Caki2 (cell line): Measurements from ENCODE around the gene ADRA2A. TPM values are rescaled to one million over a fixed set of nuclear protein-coding genes. Genes with fewer than 3 reads are reported as not detected.

Experiments used
- DNase-seq: peaks from one replicate; pipeline ENCODE4 v3.0.0-alpha.2; 2015; ENCODE audit warnings: low read depth
- in situ Hi-C: cut with HindIII; loops from 2 replicates; pipeline ENCODE4 v1.10.0; 2016; ENCODE audit warnings: low sequenced_read_pairs, low pct_unique_long_range_greater_than_20kb, mixed read lengths
- total RNA-seq: library from RNA; depleted of rRNA; stranded (reverse); fragments of >200 nt; shearing (Covaris generic); gene quantifications from 2 replicates; pipeline ENCODE4 v1.2.3, GENCODE V29; 2014; ENCODE audit warnings: low replicate concordance

Gene ADRA2A
- total RNA-seq, 1 experiment from 2014 or later: not detected

GRCh38 chr10:111081595-111081994 lies 4.8 kb downstream of the ADRA2A start:
- no peak for DNase-seq
- in situ Hi-C loops: no loop called here

- in situ Hi-C loops: no loop called here
- no peak for DNase-seq
Observed at GRCh38 chr10:111082102-111082975, 5.5 kb downstream of the ADRA2A start.

- in situ Hi-C loops: no loop called here
- DNase-seq: no peak
Observed at GRCh38 chr10:111083222-111084095, 6.6 kb downstream of the ADRA2A start.

GRCh38 chr10:111084366-111085255 lies 7.8 kb downstream of the ADRA2A start:
- in situ Hi-C loops: no loop called here
- no peak for DNase-seq

- DNase-seq: no peak
- in situ Hi-C loops: no loop called here
Observed at GRCh38 chr10:111085690-111086353, 9.0 kb downstream of the ADRA2A start.

GRCh38 chr10:111086574-111086973 lies 9.7 kb downstream of the ADRA2A start:
- in situ Hi-C loops: no loop called here

GRCh38 chr10:111087331-111087756 lies 10.5 kb downstream of the ADRA2A start:
- no peak for DNase-seq
- in situ Hi-C loops: no loop called here

More at GRCh38 chr10:111086574-111086973, 9.7 kb downstream of the ADRA2A start:
- DNase-seq: no peak

GRCh38 chr10:111087968-111088505 lies 11.2 kb downstream of the ADRA2A start:
- DNase-seq: no peak
- in situ Hi-C loops: no loop called here

- in situ Hi-C loops: no loop called here
- no peak for DNase-seq
Observed at GRCh38 chr10:111089293-111089692, 12.5 kb downstream of the ADRA2A start.

GRCh38 chr10:111091833-111092232 lies 15.0 kb downstream of the ADRA2A start:
- in situ Hi-C loops: no loop called here
- no peak for DNase-seq

GRCh38 chr10:111093741-111094380 lies 17.0 kb downstream of the ADRA2A start:
- no peak for DNase-seq
- in situ Hi-C loops: no loop called here

GRCh38 chr10:111098679-111099437 lies 22.0 kb downstream of the ADRA2A start:
- in situ Hi-C loops: no loop called here
- no peak for DNase-seq

- in situ Hi-C loops: no loop called here
- no peak for DNase-seq
Observed at GRCh38 chr10:111100198-111100597, 23.4 kb downstream of the ADRA2A start.

GRCh38 chr10:111101796-111102195 lies 25.0 kb downstream of the ADRA2A start:
- in situ Hi-C loops: no loop called here
- DNase-seq: no peak

GRCh38 chr10:111102359-111102837 lies 25.6 kb downstream of the ADRA2A start:
- DNase-seq: no peak
- in situ Hi-C loops: no loop called here

- no peak for DNase-seq
- in situ Hi-C loops: no loop called here
Observed at GRCh38 chr10:111103196-111103840, 26.5 kb downstream of the ADRA2A start.
